ENCODE measurements around the gene ASMT.

GRCh38 chrX:1595711-1596060, 19.2 kb upstream of the ASMT start:
- TF ChIP-seq CTCF (IDR thresholded peaks at IDR 0.05; ENCODE audit: low read length) (no peak), EZH2 (IDR thresholded peaks at IDR 0.05; ENCODE audit: borderline replicate concordance, low read length) (no peak)
